Measurements from ENCODE around the gene STARD7.
"Not testable (repeated sequence)": the region's sequence is repeated elsewhere in the genome, so short reads cannot be mapped to it uniquely, and the experiment has no call there.

The STARD7 gene

DNA sequence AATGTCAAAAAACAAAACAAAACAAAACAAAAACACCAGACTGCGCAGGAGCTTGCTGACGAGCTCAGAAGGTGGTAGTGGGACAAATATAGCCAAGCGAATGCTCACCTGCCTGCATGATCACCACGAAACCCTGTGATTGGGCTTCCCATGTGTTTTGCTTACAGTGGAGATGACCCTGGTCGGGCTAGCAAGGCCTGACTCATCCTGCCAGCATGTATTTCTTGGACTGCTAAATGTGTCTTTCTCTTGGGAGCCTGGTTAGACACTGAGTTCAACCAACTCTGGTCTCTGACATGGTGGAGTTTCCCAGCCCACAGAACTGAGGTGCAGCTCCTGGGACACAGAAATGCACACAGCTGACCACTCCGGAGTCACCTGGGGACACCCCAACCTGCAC, 32.7 kb downstream of the STARD7 start:
- intact Hi-C loops (cut with DNase I): loop anchor here (2.0 to 10.0 kb wide), 2 partner anchors 37 to 151 kb away; partner anchors contain the start of gene ASTL
- peak in 1 of 42 donors; percentile 3 for DNase-seq

DNA sequence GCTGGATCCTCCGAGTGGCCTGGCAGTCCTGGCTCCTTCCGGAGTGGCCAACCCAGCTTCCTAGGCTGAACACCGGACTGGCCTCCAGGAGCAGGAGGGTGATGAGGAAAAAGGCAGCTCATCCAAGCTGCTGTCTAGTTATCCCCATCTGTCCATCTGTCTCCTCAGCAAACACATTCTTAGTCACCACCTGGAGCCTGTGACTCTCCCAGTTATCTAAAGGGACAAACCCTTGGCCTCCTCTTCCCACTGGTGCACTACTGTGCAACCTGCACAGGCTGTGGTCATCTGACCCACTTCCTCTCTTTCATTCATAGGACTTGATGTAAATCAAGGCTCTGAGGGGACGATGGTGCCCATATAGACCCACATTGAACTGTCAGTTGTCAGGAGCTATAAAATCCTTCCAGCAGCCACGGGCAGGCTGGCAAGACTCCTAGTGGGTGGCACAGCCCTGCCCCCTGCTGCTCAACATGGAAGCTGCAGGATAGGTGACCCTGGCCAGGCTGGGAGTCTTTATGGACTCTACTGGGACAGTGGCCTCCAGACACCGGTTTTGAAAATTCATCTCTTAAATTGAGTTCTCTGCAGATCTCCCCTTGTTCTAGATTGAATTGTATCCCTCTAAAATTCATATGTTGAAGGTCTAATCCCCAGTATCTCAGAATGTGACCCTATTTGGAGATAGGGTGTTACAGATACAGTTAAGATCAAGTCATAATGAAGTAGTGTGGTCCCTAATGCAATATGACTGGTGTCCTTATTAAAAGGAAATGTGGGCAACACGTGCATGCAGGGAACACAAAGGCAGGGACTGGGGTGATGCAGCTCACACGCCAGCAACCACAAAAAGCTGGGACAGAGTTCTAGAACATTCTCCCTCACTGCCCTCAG, 34.1 kb downstream of the STARD7 start:
- intact Hi-C loops (cut with DNase I): loop anchor here (2.0 to 10.0 kb wide), 2 partner anchors 36 to 150 kb away; partner anchors contain the start of gene ASTL
- peak; percentile 66 to 95 (median 86) for DNase-seq

DNA sequence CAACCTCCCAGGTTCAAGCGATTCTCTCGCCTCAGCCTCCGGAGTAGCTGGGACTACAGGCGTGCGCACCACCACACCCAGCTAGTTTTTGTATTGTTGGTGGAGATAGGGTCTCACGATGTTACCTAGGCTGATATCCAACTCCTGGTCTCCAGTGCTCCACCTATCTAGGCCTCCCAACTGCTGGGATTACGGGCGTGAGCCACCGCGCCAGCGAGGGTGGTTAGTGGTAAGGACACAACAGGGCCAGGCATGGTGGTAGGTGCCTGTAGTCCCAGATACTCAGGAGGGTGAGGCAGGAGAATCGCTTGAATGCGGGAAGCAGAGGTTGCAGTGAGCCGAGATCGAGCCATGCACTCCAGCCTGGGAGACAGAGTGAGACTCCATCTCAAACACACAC, 36.8 kb downstream of the STARD7 start:
- intact Hi-C loops (cut with DNase I): loop anchor here (10.0 kb wide), 1 partner anchor 147 kb away; no protein-coding TSS in a partner anchor
- no peak for DNase-seq

DNA sequence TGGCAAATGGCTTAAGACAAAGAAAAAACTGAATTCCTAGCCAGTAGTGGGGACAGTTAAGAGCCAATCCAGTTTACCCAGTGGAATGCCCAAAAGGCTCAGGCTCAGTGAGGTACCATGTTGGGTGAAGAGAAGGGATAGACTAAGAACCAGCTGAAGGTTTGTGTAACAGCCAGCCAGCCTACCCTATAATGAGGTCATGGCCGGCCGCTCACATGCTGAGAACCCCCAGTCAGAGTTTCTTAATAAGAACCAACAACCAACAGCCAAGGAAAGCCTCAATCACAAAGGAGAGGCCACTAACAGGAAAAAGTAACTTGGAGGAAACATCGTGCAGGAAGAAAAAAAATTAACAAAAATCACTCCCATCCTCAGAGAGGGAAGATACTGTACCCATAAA, 38.0 kb downstream of the STARD7 start:
- intact Hi-C loops (cut with DNase I): loop anchor here (10.0 kb wide), 1 partner anchor 146 kb away; no protein-coding TSS in a partner anchor
- no peak for DNase-seq

DNA sequence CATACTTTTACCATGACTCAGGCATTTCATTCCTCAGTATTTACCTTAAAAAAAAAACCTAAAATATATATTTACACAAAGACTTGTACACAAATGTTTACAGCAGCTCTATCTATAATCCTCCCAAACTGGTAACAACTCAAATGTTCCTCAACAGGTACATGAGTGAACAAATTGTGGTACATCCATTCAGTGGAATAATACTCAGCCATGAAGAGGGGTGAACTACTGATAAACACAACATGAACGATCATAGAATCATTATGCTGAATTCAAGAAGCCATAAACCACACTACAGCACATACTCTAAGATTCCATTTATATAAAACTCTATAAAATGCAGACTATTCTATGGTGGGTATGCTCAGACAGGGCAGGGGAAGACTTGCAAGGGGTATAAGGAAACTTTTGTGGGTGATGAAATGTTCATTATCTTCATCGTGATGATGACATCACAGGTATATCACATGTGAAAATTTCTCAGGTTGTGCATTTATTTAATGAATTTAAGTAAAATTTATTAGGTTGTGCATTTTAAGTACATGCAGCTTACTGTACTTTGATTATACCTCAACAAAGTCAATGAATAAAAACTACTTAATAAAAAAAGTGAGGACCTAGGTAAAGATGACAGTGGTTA, 38.6 kb downstream of the STARD7 start:
- intact Hi-C loops (cut with DNase I): loop anchor here (10.0 kb wide), 1 partner anchor 145 kb away; no protein-coding TSS in a partner anchor
- DNase-seq: no peak

DNA sequence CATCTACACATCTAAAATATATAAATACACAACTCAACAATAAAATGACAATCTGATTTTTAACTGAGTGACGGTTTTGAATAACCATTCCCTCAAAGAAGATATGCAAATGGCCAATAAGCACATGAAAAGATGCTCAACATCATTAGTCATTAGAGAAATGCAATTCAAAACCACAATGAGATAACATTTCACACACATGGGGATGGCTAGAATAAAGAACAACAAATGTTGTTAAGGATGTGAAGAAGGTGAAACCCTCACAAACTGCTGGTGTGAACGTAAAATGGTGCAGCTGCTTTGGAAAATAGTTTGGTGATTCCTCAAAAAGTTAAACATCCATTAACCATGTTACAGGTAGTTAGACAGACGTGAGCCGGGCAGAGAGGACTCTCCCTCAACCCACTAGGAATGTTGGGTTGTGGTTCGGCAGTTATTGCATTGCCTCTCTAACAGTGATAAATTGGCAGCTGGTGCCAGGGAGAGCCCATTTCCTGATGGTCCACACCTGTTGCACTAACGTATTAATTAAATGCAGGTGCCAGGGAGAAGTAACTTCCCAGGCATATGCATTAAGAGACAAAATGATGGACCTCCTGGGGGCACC, 41.1 kb downstream of the STARD7 start:
- intact Hi-C loops (cut with DNase I): no loop called here
- peak in 2 of 42 donors; percentile 5 to 7 for DNase-seq

DNA sequence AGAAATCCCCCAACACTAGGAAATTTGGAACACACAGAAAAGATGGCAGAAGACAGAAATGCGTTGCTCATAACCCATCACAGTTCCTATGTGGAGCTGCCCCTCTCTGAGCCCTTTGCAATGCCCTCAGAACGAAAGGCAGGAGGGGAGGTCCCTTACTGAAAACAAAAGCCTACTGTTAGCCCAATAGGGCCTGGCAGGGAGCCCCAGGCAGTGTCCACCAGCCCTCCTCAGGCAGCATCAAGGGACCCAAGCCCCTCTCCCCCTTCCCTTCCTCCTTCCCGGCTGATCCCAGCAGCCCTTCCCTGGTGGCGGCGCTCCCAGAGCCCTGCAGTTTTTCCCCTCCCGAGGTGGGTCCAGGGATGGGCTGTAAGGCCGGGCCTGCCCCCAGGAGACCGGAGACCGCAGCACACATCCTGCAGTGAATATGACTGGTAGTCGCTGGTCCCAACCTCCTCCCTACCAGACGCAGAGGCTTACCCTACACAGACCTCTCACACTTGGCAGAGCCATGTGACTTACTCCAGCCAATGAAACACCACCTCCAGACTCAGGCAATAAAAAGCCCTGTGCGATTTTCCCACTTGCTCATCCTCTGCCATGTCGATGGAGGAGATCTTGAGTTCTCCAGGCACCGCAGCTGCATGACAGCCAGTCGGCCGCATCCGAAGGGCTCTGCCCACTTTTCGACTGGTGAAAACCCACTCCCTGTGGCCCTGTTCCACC, 44.0 kb downstream of the STARD7 start:
- intact Hi-C loops (cut with DNase I): no loop called here
- DNase-seq: peak; percentile 33 to 90 (median 73)

DNA sequence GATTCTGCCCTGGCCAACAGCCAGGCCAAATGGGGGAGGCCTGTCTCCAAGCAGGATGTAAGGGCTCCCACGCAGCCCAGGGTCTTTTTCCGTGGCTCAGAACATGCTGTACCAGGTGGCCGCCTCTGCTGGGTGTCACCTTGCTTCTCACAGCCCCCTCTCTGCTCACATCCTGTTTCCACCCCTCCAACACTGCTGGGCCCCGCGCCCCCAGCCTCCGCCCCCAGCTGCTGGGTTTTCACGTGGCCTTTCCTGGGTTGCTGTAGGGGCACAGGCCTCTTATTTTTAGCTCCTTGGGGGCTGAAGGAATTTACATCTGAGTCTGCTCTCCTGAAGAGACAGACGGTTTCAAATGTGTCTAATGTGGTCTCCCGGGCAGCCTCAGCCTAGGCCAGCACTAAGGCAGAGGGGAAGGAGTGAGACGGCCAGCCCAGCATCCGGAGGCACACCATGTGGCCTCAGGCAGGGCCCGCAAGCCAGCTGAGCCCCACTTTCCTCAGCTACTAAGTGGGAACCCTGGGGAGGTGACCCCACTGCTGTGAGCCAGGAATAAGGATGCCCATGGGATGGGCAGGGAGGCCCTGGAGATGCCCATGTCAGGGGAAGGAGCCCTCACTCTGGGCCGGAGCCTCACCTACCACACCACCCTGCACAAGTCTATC, 44.7 kb downstream of the STARD7 start:
- intact Hi-C loops (cut with DNase I): no loop called here

DNA sequence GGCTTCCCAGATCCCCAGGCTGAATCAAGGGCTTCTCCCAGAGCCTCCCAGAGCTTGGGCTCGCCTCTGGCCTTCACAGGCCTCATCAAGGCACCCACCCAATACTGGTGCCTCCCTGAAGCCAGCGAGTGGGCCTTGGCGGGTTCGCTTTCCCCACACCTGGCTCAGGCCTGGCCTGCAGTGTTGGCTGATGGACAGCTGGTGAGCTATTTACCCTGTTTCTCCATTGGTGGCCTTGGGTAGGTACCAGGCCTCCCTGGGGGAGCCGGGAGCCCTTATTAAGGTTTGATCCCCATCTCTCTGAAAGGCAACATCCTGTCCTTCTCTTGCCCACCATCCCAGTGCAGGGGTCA, 45.2 kb downstream of the STARD7 start:
- intact Hi-C loops (cut with DNase I): no loop called here

More for the DNA sequence above, 44.7 kb downstream of the STARD7 start:
- DNase-seq: peak in 3 of 42 donors; percentile 16 to 33 (median 28)

DNA sequence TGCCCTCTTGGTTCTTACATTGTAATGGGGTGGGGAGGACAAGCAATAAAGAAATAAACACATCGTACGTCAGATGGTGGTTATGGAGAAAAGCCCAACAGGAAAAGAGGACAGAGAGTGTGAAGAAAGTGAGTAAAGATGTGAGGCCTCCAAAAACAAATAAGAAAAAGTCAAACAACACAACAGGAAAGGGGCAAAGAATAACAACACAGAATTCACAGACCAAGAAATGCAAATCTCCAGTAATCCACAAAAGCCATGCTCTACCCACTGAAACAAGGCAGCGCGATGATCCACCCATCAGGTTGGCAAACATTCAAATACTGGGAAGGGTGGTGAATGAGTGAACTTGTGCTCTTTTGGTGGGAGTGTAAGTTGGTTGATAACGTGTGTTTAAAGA, 46.7 kb downstream of the STARD7 start:
- intact Hi-C loops (cut with DNase I): no loop called here
- no peak for DNase-seq

More for the DNA sequence above, 45.2 kb downstream of the STARD7 start:
- DNase-seq: peak in 1 of 42 donors; percentile 2

DNA sequence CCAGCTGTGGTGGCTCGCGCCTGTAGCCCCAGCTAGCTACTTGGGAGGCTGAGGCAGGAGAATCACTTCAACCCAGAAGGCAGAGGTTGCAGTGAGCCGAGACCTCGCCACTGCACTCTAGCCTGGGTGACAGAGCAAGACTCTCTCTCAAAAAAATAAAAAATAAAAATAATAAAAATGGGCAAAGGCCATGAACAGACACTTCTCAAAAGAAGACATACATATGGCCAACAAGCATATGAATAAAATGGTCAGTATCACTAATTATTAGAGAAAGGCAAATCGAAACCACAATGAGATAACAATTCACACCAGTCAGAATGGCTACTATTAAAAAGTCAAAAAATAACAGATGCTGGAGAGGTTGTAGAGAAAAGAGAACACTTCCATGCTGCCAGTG, 48.3 kb downstream of the STARD7 start:
- intact Hi-C loops (cut with DNase I); DNase-seq: not testable (repeated sequence)

DNA sequence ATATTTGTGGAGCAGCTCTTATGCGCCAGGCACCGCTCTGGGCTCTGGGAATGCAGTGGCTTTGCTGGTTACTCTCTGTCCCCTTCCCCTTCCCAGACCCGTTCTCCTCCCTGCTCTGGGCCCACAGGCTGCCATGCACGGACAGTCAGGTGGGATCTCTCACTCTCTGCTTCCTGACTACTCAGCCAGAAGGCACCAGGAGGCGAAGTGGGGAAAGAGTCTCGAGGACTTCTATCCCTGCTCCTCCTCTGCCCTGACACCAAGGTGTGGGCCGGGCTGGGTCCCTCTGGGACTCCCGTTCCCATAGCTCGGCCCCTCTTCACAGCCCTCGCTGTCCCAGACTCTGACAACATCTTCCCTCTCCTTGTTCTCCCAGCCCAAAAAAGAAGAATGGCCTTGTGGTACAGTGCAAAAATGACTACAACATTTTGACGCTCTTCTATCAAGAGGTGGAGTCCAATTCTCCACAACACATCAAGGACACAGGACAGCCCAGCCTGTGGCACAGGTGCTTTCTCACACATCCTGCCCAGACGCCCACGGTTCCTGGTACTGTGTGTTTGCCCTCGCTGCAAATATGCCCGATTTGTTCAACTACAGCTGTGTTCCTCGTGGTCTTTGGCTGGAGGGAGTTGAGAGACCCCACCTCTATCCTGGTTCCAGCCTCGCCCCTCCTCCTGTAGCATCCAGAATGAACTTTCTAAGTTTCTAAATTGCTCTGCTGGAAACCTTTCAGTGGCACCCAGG, 49.4 kb downstream of the STARD7 start:
- no peak for DNase-seq
- intact Hi-C loops (cut with DNase I): no loop called here

DNA sequence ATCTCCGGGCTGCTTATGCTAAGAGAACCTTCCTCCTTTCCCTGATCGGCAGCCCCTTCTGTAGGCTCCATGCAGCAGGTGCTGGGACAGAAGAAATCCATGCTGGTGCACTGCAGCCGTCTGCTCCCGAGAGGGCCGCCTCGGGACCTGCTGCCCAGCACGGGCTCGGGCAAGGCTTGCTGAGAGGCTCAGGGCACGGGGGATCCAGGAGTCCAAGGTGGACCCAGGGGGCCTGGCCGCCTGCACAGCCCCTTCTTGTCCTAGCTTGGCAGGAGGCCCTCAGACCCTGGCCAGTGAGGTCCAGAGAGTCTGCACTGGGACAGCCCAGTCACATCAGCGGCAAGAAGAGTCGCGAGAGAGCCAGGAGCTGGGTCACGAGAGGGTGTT, 50.1 kb downstream of the STARD7 start:
- intact Hi-C loops (cut with DNase I): no loop called here
- no peak for DNase-seq

DNA sequence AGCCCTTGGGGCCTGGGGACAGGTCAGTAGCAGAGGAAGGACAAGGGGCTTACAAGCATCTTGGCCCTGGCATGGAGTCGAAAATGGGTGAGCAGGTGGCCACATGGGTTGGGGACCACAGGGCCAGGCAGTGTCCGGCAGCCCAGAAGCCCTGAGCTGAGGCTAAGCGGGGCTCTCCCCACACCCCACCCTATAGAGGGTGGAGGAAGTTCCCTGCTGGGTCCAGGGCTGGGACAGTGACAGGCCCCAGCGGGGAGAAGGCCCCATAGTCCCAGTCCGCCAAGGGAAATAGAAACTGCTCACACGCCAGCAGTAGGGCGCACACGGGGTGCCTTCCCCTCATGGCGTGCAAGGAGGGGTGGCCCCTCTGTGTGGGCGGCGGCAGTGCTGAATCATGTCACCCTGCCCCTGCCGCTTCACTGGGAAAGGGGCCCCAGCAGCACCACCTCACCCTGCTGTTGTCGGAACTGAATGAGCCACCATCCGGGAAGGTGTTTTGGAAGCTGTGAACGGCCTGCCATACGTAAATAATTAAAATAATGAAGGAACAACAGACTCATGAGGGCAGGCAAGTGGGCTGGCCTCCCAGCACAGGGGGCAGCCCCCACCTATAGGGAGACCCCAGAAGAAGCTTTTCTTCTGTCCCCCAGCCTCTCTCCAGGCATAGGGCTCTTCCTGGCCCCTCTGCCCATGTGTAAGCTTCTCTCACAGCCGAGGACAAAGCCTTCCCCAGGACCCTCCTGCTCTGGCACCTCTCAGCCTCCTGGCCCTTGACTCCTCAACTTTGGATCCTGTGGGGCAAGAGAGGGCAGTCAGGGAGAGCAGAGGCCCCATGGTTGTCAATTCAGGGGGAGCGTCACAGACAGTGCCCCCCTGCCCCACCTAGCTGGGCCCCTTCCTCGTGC, 50.7 kb downstream of the STARD7 start:
- DNase-seq: no peak
- intact Hi-C loops (cut with DNase I): no loop called here

DNA sequence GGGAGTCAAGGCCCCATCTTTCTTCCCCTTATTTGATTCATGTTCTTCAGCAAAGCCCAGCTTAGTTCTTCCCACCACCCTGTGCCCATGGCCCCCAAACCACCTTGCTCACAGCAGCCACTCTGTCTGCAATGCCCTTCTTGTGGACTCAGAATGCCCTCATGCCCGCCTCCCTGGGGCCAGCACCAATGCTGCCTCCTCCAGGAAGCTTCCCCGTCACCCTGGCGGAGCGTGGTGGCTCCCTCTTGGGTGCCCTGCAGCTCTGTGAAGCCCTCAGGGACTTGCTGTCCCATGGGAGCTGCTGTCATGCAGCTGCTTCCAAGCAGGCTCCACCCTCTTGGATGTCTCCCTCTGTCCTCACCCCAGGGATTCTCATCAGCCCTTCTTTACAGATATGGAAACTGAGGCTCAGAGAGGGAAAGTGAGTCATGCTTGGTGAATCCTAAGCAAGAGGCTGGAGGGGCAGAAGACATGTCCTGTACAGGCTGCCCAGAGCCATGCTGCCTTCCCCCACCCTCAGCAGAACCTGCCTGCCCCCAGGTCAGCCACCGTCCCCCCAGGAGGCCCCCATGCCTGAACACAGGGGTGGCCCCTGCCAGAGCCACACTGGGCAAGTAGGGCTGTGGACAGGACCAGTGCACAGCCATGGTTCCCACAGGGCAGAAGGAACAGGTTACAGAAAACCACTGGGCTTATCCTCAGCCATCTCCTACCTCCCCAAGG, 51.5 kb downstream of the STARD7 start:
- intact Hi-C loops (cut with DNase I): no loop called here
- no peak for DNase-seq

All from head of caudate nucleus (tissue), 42 donors.